GM23338 (cell line): ENCODE results near the gene GADD45A. TPM values are rescaled to one million over a fixed set of nuclear protein-coding genes. Genes with fewer than 3 reads are reported as not detected.

Experiments
- ATAC-seq: fragments of 200-7000 bp; cut with Tn5 transposase; 3 replicates; pipeline ENCODE4 v1.9.1; 2020
- DNase-seq: peaks from one replicate; pipeline ENCODE4 v3.0.0-alpha.2; 2015; ENCODE audit warnings: low spot score
- H2AFZ ChIP-seq: fragments of 200-600 bp; sonication (generic); 2 replicates; pipeline ENCODE4 v1.8.0; 2016; ENCODE audit warnings: antibody characterized with exemption, mild to moderate bottlenecking, moderate library complexity
- H3F3A ChIP-seq: fragments of 200-600 bp; sonication (generic); replicated peaks from 2 replicates; pipeline ENCODE4 v1.8.0; 2017; ENCODE audit warnings: antibody characterized with exemption, mixed run types, low read depth
- H3K27ac ChIP-seq: fragments of 200-600 bp; sonication (generic); 2 replicates; pipeline ENCODE4 v1.6.1; 2016; ENCODE audit warnings: low read depth
- H3K27me3 ChIP-seq: fragments of 200-600 bp; sonication (generic); 2 replicates; pipeline ENCODE4 v1.8.0; 2016; ENCODE audit warnings: mild to moderate bottlenecking, mixed run types, moderate library complexity; ENCODE audit not compliant: insufficient read depth
- H3K36me3 ChIP-seq: fragments of 200-600 bp; sonication (generic); 2 replicates; pipeline ENCODE4 v1.8.0; 2016; ENCODE audit warnings: mild to moderate bottlenecking; ENCODE audit not compliant: insufficient read depth
- H3K4me1 ChIP-seq: fragments of 200-600 bp; sonication (generic); 2 replicates; pipeline ENCODE4 v1.8.0; 2016; ENCODE audit warnings: mild to moderate bottlenecking, moderate library complexity; ENCODE audit not compliant: insufficient read depth
- H3K4me2 ChIP-seq: fragments of 200-600 bp; sonication (generic); 2 replicates; pipeline ENCODE4 v1.7.1; 2017; ENCODE audit warnings: mixed run types
- H3K4me3 ChIP-seq: fragments of 200-600 bp; sonication (generic); 2 replicates; pipeline ENCODE4 v1.6.1; 2016; ENCODE audit warnings: mixed run types
- H3K79me2 ChIP-seq: fragments of 200-600 bp; sonication (generic); replicated peaks from 2 replicates; pipeline ENCODE4 v1.8.0; 2017; ENCODE audit warnings: mild to moderate bottlenecking; ENCODE audit not compliant: insufficient read depth
- H3K9me2 ChIP-seq: fragments of 200-600 bp; sonication (generic); 2 replicates; pipeline ENCODE4 v1.8.0; 2017; ENCODE audit not compliant: insufficient read depth
- H4K20me1 ChIP-seq: fragments of 200-600 bp; sonication (generic); replicated peaks from 2 replicates; pipeline ENCODE4 v1.8.0; 2017; ENCODE audit warnings: mild to moderate bottlenecking; ENCODE audit not compliant: insufficient read depth
- H3K27ac Mint-ChIP-seq: 2 replicates; pipeline ENCODE4 v1.8.0; 2020; ENCODE audit warnings: inconsistent platforms, mild to moderate bottlenecking, moderate library complexity, mixed read lengths
- H3K27me3 Mint-ChIP-seq: 3 replicates; pipeline ENCODE4 v1.8.0; 2022; ENCODE audit warnings: low read depth, mild to moderate bottlenecking, moderate library complexity, mixed read lengths, inconsistent platforms; ENCODE audit not compliant: insufficient read depth, poor library complexity
- H3K36me3 Mint-ChIP-seq: 3 replicates; pipeline ENCODE4 v1.8.0; 2021; ENCODE audit warnings: low read depth, mild to moderate bottlenecking, inconsistent platforms, moderate library complexity, mixed read lengths
- H3K4me1 Mint-ChIP-seq: 3 replicates; pipeline ENCODE4 v1.8.0; 2020; ENCODE audit warnings: mild to moderate bottlenecking, inconsistent platforms, mixed read lengths
- H3K4me3 Mint-ChIP-seq: 3 replicates; pipeline ENCODE4 v1.8.0; 2021; ENCODE audit warnings: moderate library complexity, mild to moderate bottlenecking, inconsistent platforms, mixed read lengths
- H3K9me3 Mint-ChIP-seq: 3 replicates; pipeline ENCODE4 v1.8.0; 2020; ENCODE audit warnings: moderate library complexity, mild to moderate bottlenecking, inconsistent platforms, mixed read lengths
- CREB1 ChIP-seq: fragments of 250-450 bp; sonication (Bioruptor Pico); IDR thresholded peaks from 2 replicates; pipeline ENCODE4 v1.5.0; 2020; ENCODE audit warnings: low read depth, mild to moderate bottlenecking, moderate library complexity
- CTCF ChIP-seq, 2 experiments: fragments of 200-600 bp in 1 of 2; sonication (generic) in 1 of 2; conservative IDR thresholded peaks; 2 replicates each; pipeline versions ENCODE4 v1.5.1 to v1.6.1; 2016 to 2017; ENCODE audit warnings: antibody characterized with exemption in 2 of 2, low read depth in 2 of 2, mild to moderate bottlenecking in 2 of 2, moderate library complexity in 1 of 2
- ETS1 ChIP-seq: IDR thresholded peaks from 2 replicates; pipeline ENCODE4 v1.6.1; 2016; ENCODE audit warnings: antibody characterized with exemption
- EZH2 ChIP-seq: fragments of 200-600 bp; sonication (generic); IDR thresholded peaks from one replicate; pipeline ENCODE4 v1.8.0; 2017; ENCODE audit warnings: antibody characterized with exemption, mild to moderate bottlenecking, low read depth; ENCODE audit not compliant: unreplicated experiment
- EZH2phosphoT487 ChIP-seq: fragments of 200-600 bp; sonication (generic); IDR thresholded peaks from one replicate; pipeline ENCODE4 v1.8.1; 2018; ENCODE audit warnings: antibody characterized with exemption; ENCODE audit not compliant: unreplicated experiment
- JUNB ChIP-seq: IDR thresholded peaks from one replicate; pipeline ENCODE4 v1.6.1; 2016; ENCODE audit warnings: antibody characterized with exemption; ENCODE audit not compliant: unreplicated experiment
- NANOG ChIP-seq: IDR thresholded peaks from 2 replicates; pipeline ENCODE4 v1.6.1; 2016; ENCODE audit warnings: antibody characterized with exemption, borderline replicate concordance
- POLR2AphosphoS5 ChIP-seq: IDR thresholded peaks from 2 replicates; pipeline ENCODE4 v1.6.1; 2016; ENCODE audit warnings: antibody characterized with exemption, low read depth
- REST ChIP-seq: IDR thresholded peaks from one replicate; pipeline ENCODE4 v1.6.1; 2018; ENCODE audit warnings: antibody characterized with exemption; ENCODE audit not compliant: unreplicated experiment
- STAT1 ChIP-seq: IDR thresholded peaks from one replicate; pipeline ENCODE4 v1.6.1; 2016; ENCODE audit warnings: antibody characterized with exemption; ENCODE audit not compliant: unreplicated experiment
- ZNF114 ChIP-seq: fragments of 250-450 bp; sonication (Bioruptor Pico); IDR thresholded peaks from 2 replicates; pipeline ENCODE4 v1.5.0; 2020; ENCODE audit warnings: mild to moderate bottlenecking, moderate library complexity
- ZNF331 ChIP-seq: fragments of 250-450 bp; sonication (Bioruptor Pico); IDR thresholded peaks from 2 replicates; pipeline ENCODE4 v1.5.0; 2020; ENCODE audit warnings: low read depth, mild to moderate bottlenecking, moderate library complexity
- polyA plus RNA-seq: library from polyadenylated mRNA; unstranded; fragments of >200 nt; fragmentation: Nextera tagmentation; extraction: Ambion mirVana; gene quantifications from 2 replicates; pipeline ENCODE4 v1.2.1, GENCODE V29; 2016
- total RNA-seq: library from RNA; depleted of rRNA; stranded (reverse); fragments of >200 nt; shearing (Covaris generic); gene quantifications from 2 replicates; pipeline ENCODE4 v1.2.3, GENCODE V29; 2014

Gene GADD45A
- total and polyA plus RNA-seq, 2 experiments from 2014 or later, result 25.9 to 39.5 TPM

DNA sequence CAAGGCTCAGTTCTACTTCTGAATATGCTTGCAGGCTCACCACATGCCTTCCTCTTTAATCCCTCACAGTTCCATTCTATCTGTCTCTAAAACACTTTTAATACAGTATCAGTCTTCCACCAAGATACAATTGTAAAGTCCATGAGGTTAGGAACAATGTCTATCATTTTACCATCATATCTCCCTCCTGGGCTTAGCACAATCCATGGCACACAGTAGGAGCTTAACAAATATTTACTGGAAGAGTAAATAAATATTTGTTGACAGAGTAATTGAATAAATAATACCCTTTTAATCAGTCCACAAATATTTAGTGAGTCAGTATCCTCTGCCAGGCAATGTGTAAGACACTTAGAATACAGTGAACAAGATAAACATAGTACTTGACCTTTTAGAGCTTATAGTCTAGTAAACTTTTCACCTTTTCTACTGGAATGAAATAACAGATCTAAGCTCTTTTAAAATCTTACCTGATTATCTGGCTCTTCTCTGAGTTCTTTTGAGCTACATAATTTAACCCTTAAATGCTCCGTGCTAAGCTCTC lies 12.7 kb upstream of the GADD45A start:
- no peak for ATAC-seq
- Histone ChIP-seq H3K9me2 (no peaks in the 10 kb centered on the region), H3K4me2 (no peak overlapping the region), H2AFZ (no peak overlapping the region), H3F3A (no peaks in the 10 kb centered on the region), H4K20me1 (no peaks in the 10 kb centered on the region), H3K79me2 (no peaks in the 10 kb centered on the region), H3K27ac (no peak overlapping the region), H3K4me3 (no peak overlapping the region), H3K27me3 (no peaks in the 10 kb centered on the region), H3K36me3 (no peaks in the 10 kb centered on the region), H3K4me1 (0 out of 2 replicates have a peak, but pooled peaks cover 8% of the 10 kb centered on the region)
- no peak overlapping the region for H3K27ac Mint-ChIP-seq
- no peak for DNase-seq
- H3K9me3 Mint-ChIP-seq, result no peaks in the 10 kb centered on the region
- H3K36me3 Mint-ChIP-seq, result no peaks in the 10 kb centered on the region
- TF ChIP-seq NANOG, result no peak
- peaks cover 8% of the 10 kb centered on the region for H3K4me1 Mint-ChIP-seq
- no peak overlapping the region for H3K4me3 Mint-ChIP-seq
- peaks cover 6% of the 10 kb centered on the region for H3K27me3 Mint-ChIP-seq

GRCh38 chr1:67673468-67674201 lies 11.4 kb upstream of the GADD45A start:
- H3K4me2 ChIP-seq, result no peak overlapping the region
- 0 out of 2 replicates have a peak, but pooled peaks cover 8% of the 10 kb centered on the region for H3K4me1 ChIP-seq
- Mint-ChIP-seq H3K4me3 (no peak overlapping the region), H3K9me3 (no peaks in the 10 kb centered on the region), H3K36me3 (no peaks in the 10 kb centered on the region), H3K27me3 (peaks cover 4% of the 10 kb centered on the region), H3K4me1 (peaks cover 8% of the 10 kb centered on the region), H3K27ac (no peak overlapping the region)
- H3F3A ChIP-seq, result no peaks in the 10 kb centered on the region
- DNase-seq, result no peak
- H3K4me3 ChIP-seq, result no peak overlapping the region
- H4K20me1 ChIP-seq, result no peaks in the 10 kb centered on the region
- no peaks in the 10 kb centered on the region for H3K36me3 ChIP-seq
- no peaks in the 10 kb centered on the region for H3K9me2 ChIP-seq
- H3K27me3 ChIP-seq, result no peaks in the 10 kb centered on the region
- no peak for ATAC-seq
- H3K27ac ChIP-seq, result no peak overlapping the region
- H2AFZ ChIP-seq, result no peak overlapping the region
- H3K79me2 ChIP-seq, result no peaks in the 10 kb centered on the region
- TF ChIP-seq REST, result no peak
- no peak for TF ChIP-seq ETS1
- TF ChIP-seq ZNF331 (CRISPR knock-in tag), result no peak
- TF ChIP-seq POLR2AphosphoS5, result no peak
- TF ChIP-seq EZH2phosphoT487, result no peak
- no peak for TF ChIP-seq ZNF114 (CRISPR knock-in tag)
- no peak for TF ChIP-seq CREB1 (CRISPR knock-in tag)
- no peak for TF ChIP-seq EZH2
- TF ChIP-seq CTCF (conservative IDR thresholded peaks at IDR 0.05; ENCODE audit: low read depth in 2 of 2), result no peak
- no peak for TF ChIP-seq STAT1
- no peak for TF ChIP-seq JUNB
